Chondrocyte (in vitro differentiated cells): ENCODE data around the gene HM13. TPM values are rescaled to one million over a fixed set of nuclear protein-coding genes. Genes with fewer than 3 reads are reported as not detected.

Experiments
- DNase-seq: peaks from one replicate; pipeline ENCODE4 v3.0.0; 2021; ENCODE audit warnings: mixed read lengths, low spot score
- H3K27ac Mint-ChIP-seq: one replicate; pipeline ENCODE4 v1.8.0; 2021; ENCODE audit warnings: mild to moderate bottlenecking, moderate library complexity, mixed read lengths; ENCODE audit not compliant: unreplicated experiment
- H3K27me3 Mint-ChIP-seq: 2 replicates; pipeline ENCODE4 v1.8.0; 2021; ENCODE audit warnings: low read depth, mixed read lengths
- H3K36me3 Mint-ChIP-seq: 2 replicates; pipeline ENCODE4 v1.8.0; 2021; ENCODE audit warnings: low read depth, mixed read lengths
- H3K4me1 Mint-ChIP-seq: 2 replicates; pipeline ENCODE4 v1.8.0; 2021; ENCODE audit warnings: low read depth, mild to moderate bottlenecking, mixed read lengths
- H3K4me3 Mint-ChIP-seq: one replicate; pipeline ENCODE4 v1.8.0; 2021; ENCODE audit warnings: mild to moderate bottlenecking, moderate library complexity, mixed read lengths; ENCODE audit not compliant: unreplicated experiment
- H3K9me3 Mint-ChIP-seq: 2 replicates; pipeline ENCODE4 v1.8.0; 2021; ENCODE audit warnings: low read depth, mixed read lengths
- CTCF ChIP-seq: fragments of 200-600 bp; sonication (generic); IDR thresholded peaks from 2 replicates; pipeline ENCODE4 v1.5.0; 2021; ENCODE audit warnings: antibody characterized with exemption, mild to moderate bottlenecking, moderate library complexity
- total RNA-seq: library from RNA; stranded (reverse); gene quantifications from 3 replicates; pipeline ENCODE4 v1.2.1, GENCODE V29; 2021

HM13 gene
- total RNA-seq, 1 donor from 2014 or later = 269 TPM

- no peak for TF ChIP-seq CTCF
- DNase-seq = no peak
- Mint-ChIP-seq H3K27me3 (peaks cover 13% of the 10 kb centered on the region), H3K9me3 (peaks cover 6% of the 10 kb centered on the region), H3K27ac (no peak overlapping the region), H3K4me3 (no peak overlapping the region), H3K36me3 (peaks cover 4% of the 10 kb centered on the region), H3K4me1 (no peaks in the 10 kb centered on the region)
Measured at GRCh38 chr20:31508517-31509244, 5.6 kb upstream of the HM13 start.

GRCh38 chr20:31515072-31515774 lies 981 bp downstream of the HM13 start:
- H3K4me3 Mint-ChIP-seq = no peak overlapping the region
- no peaks in the 10 kb centered on the region for H3K9me3 Mint-ChIP-seq
- peaks cover 15% of the 10 kb centered on the region for H3K4me1 Mint-ChIP-seq
- H3K27ac Mint-ChIP-seq = no peak overlapping the region
- TF ChIP-seq CTCF = no peak
- no peak for DNase-seq
- peaks cover 4% of the 10 kb centered on the region for H3K36me3 Mint-ChIP-seq
- H3K27me3 Mint-ChIP-seq = no peaks in the 10 kb centered on the region

GRCh38 chr20:31515775-31516107 lies 1.5 kb downstream of the HM13 start:
- Mint-ChIP-seq H3K36me3 (peaks cover 6% of the 10 kb centered on the region), H3K9me3 (no peaks in the 10 kb centered on the region), H3K27me3 (no peaks in the 10 kb centered on the region), H3K4me3 (no peak overlapping the region), H3K27ac (no peak overlapping the region), H3K4me1 (peaks cover 20% of the 10 kb centered on the region)
- no peak for TF ChIP-seq CTCF
- DNase-seq = no peak

GRCh38 chr20:31516166-31516565 lies 1.9 kb downstream of the HM13 start:
- Mint-ChIP-seq H3K9me3 (no peaks in the 10 kb centered on the region), H3K36me3 (peaks cover 7% of the 10 kb centered on the region), H3K27ac (no peak overlapping the region), H3K27me3 (no peaks in the 10 kb centered on the region), H3K4me1 (peaks cover 23% of the 10 kb centered on the region), H3K4me3 (no peak overlapping the region)
- no peak for DNase-seq
- no peak for TF ChIP-seq CTCF

GRCh38 chr20:31516651-31517050 lies 2.4 kb downstream of the HM13 start:
- Mint-ChIP-seq H3K27me3 (no peaks in the 10 kb centered on the region), H3K9me3 (no peaks in the 10 kb centered on the region), H3K4me1 (peaks cover 26% of the 10 kb centered on the region), H3K27ac (no peak overlapping the region), H3K4me3 (no peak overlapping the region), H3K36me3 (peaks cover 8% of the 10 kb centered on the region)
- DNase-seq = no peak
- no peak for TF ChIP-seq CTCF
